Sigmoid colon (tissue), 4 donors: ENCODE results near the gene PODXL2.

ENCODE experiments used
- CTCF ChIP-seq, 4 experiments: fragments of 450-650 bp in 3 of 4; fragments of 200-600 bp in 1 of 4; IDR thresholded peaks; one replicate each; pipeline ENCODE4 v1.5.1; 2016 to 2019; ENCODE audit warnings: antibody characterized with exemption in 4 of 4, mild to moderate bottlenecking in 3 of 4, moderate library complexity in 2 of 4
- EP300 ChIP-seq, 4 donors: sonication (generic); formaldehyde crosslinking; IDR thresholded peaks; one replicate each; pipeline ENCODE4 v1.6.1; 2017; ENCODE audit warnings: antibody characterized with exemption in 4 of 4
- POLR2A ChIP-seq, 2 donors: fragments of 450-650 bp; IDR thresholded peaks; one replicate each; pipeline ENCODE4 v1.6.1; 2016; ENCODE audit warnings: antibody characterized with exemption in 2 of 2, mild to moderate bottlenecking in 2 of 2, moderate library complexity in 2 of 2
- POLR2AphosphoS5 ChIP-seq, 4 donors: sonication (generic); formaldehyde crosslinking; IDR thresholded peaks; one replicate each; pipeline ENCODE4 v1.6.1; 2017; ENCODE audit warnings: antibody characterized with exemption in 4 of 4

DNA sequence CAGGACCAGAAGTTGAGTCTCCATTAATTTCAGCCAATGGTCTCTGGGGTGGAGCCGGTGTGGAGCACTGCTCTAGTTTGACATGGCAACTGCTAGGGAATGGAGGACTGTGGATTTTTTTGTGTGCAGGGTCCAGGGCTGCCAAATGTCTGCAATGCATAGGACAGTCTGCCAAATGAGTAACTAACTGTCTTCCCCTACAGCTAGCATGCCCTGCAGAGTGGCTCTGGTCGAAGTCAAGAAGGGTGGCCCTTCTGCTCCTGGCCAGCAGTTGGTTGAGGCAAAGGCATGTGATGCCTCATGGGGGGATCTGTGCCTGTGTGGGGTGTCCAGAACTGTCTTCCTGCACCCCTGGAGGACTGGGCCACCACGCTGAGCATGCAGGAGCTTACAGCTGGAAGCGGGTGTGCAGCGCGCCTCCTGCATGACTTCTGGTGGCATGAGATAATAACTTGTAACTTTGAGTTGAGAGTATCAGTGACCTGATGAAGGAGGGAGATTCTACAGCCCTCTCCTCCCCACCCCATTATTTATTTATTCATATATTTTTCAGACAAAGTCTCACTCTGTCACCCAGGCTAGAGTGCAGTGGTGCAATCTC lies 43.1 kb upstream of the PODXL2 start:
- TF ChIP-seq CTCF (IDR thresholded peaks at IDR 0.05) (no peak), POLR2AphosphoS5 (IDR thresholded peaks at IDR 0.05) (no peak), POLR2A (IDR thresholded peaks at IDR 0.05) (no peak), EP300 (IDR thresholded peaks at IDR 0.05) (no peak)
